Body of pancreas (tissue), 4 donors: Measurements from ENCODE around the gene PSMC5. TPM values are rescaled to one million over a fixed set of nuclear protein-coding genes. Genes with fewer than 3 reads are reported as not detected.
"Not testable (repeated sequence)": the region's sequence is repeated elsewhere in the genome, so short reads cannot be mapped to it uniquely, and the experiment has no call there.

Experiments
- ATAC-seq: fragments of 150-250 bp; one replicate; pipeline ENCODE4 v1.9.1; 2016
- DNase-seq, 4 donors: peaks; one replicate each; pipeline ENCODE4 v3.0.0-alpha.2; 2019
- H3K27ac ChIP-seq, 4 donors: fragments of 200-600 bp; sonication (generic); 1 replicate in 3 of 4; 2 replicates in 1 of 4; pipeline versions ENCODE4 v1.5.1 to v1.6.1; 2016 to 2019; ENCODE audit warnings: mild to moderate bottlenecking in 1 of 4, mixed read lengths in 1 of 4, moderate library complexity in 1 of 4
- H3K27me3 ChIP-seq, 2 donors: fragments of 200-600 bp; sonication (generic); one replicate each; pipeline ENCODE4 v1.6.0; 2016; ENCODE audit warnings: mild to moderate bottlenecking in 1 of 2
- H3K36me3 ChIP-seq, 2 donors: fragments of 200-600 bp; sonication (generic); replicated peaks in 1 of 2; 2 replicates each; pipeline ENCODE4 v1.5.1; 2016; ENCODE audit warnings: low read depth in 2 of 2; ENCODE audit not compliant: insufficient read depth in 1 of 2
- H3K4me1 ChIP-seq: fragments of 200-600 bp; sonication (generic); one replicate; pipeline ENCODE4 v1.6.0; 2016
- H3K4me3 ChIP-seq, 2 donors: fragments of 200-600 bp; sonication (generic); 1 replicate in 1 of 2; 2 replicates in 1 of 2; pipeline ENCODE4 v1.5.1; 2016 to 2019
- H3K9me3 ChIP-seq, 3 donors: fragments of 200-600 bp; sonication (generic); 1 replicate in 2 of 3; 2 replicates in 1 of 3; pipeline ENCODE4 v1.5.1; 2016
- CTCF ChIP-seq, 7 experiments: fragments of 450-650 bp in 4 of 7; fragments of 200-600 bp in 3 of 7; sonication (generic) in 3 of 7; IDR thresholded peaks; one replicate each; pipeline ENCODE4 v1.5.1; 2016 to 2019; ENCODE audit warnings: antibody characterized with exemption in 7 of 7
- POLR2A ChIP-seq, 3 donors: fragments of 450-650 bp; IDR thresholded peaks; one replicate each; pipeline ENCODE4 v1.6.1; 2016; ENCODE audit warnings: antibody characterized with exemption in 3 of 3, mild to moderate bottlenecking in 2 of 3
- WGBS, 2 donors: methylation state at CpG; one replicate each; pipeline ENCODE4 v1.1.5; 2017; 5-methylcytosine and 5-hydroxymethylcytosine counted together
- intact Hi-C: fragments of 100-400 bp; cut with DNase I; formaldehyde crosslinking; loops from one replicate; pipeline ENCODE4 v1.15.1; 2023
- total RNA-seq, 2 donors: library from RNA; depleted of rRNA; stranded (reverse); fragments of >200 nt; gene quantifications; one replicate each; pipeline ENCODE4 v1.1.0, GENCODE V29; 2016

PSMC5 gene
- total RNA-seq, 2 donors from 2014 or later = 55.0 to 59.4 TPM

- 88 to 91% methylated on average over 9 of the region's 9 CpGs for whole genome bisulfite sequencing, 2 donors
- peaks cover 0 to 6% (median 0%) of the 10 kb centered on the region in 3 donors for H3K9me3 ChIP-seq
- no peaks in the 10 kb centered on the region for H3K27me3 ChIP-seq
- intact Hi-C loops = no loop called here
- no peaks in the 10 kb centered on the region for H3K36me3 ChIP-seq
- ATAC-seq = no peak
- no peak overlapping the region for H3K27ac ChIP-seq
- H3K4me1 ChIP-seq = peaks cover 12% of the 10 kb centered on the region
- TF ChIP-seq POLR2A (IDR thresholded peaks at IDR 0.05) = no peak
- H3K4me3 ChIP-seq = no peak overlapping the region
- DNase-seq = no peak
Observed at GRCh38 chr17:63850401-63850800, 23.2 kb downstream of the PSMC5 start.

- WGBS, 2 donors = 83 to 94% methylated on average over 2 of the region's 2 CpGs
- Histone ChIP-seq H3K27ac (no peak overlapping the region), H3K27me3 (no peaks in the 10 kb centered on the region), H3K4me1 (peaks cover 12% of the 10 kb centered on the region), H3K4me3 (no peak overlapping the region), H3K36me3 (no peaks in the 10 kb centered on the region), H3K9me3 (peaks cover 0 to 6% (median 0%) of the 10 kb centered on the region in 3 donors)
- intact Hi-C loops = no loop called here
- TF ChIP-seq CTCF (IDR thresholded peaks at IDR 0.05) = no peak
- TF ChIP-seq POLR2A (IDR thresholded peaks at IDR 0.05) = no peak
- DNase-seq (no peak), ATAC-seq (no peak)
Observed at GRCh38 chr17:63853260-63853659, 26.0 kb downstream of the PSMC5 start.

- H3K4me1 ChIP-seq = no peaks in the 10 kb centered on the region
- TF ChIP-seq CTCF (IDR thresholded peaks at IDR 0.05) = no peak
- TF ChIP-seq POLR2A (IDR thresholded peaks at IDR 0.05) = no peak
- no peak overlapping the region for H3K27ac ChIP-seq
- no peaks in the 10 kb centered on the region for H3K27me3 ChIP-seq
- DNase-seq = no peak
- no peaks in the 10 kb centered on the region for H3K36me3 ChIP-seq
- ATAC-seq = no peak
- H3K9me3 ChIP-seq = no peaks in the 10 kb centered on the region
- intact Hi-C loops = no loop called here
- no peak overlapping the region for H3K4me3 ChIP-seq
- 49 to 59% methylated on average over 5 of the region's 5 CpGs for WGBS, 2 donors
Observed at GRCh38 chr17:63854709-63855108, 27.5 kb downstream of the PSMC5 start.

DNA sequence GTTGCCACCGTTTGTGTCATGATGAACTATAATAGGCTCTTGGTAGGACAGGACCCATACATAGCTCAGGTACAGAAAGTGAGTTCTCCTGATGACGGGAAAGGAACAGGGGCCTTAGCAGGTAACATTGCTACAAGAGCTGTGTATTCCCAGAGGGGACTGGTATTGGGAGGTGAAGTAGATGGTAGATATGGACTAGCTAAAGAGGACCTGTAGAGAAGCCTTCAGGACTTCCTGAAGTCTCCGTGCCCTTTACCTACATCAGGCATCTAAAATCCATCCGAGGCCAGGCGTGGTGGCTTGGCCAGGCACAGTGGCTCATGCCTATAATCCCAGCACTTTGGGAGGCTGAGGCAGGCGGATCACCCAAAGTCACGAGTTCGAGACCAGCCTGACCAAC is 28.0 kb downstream of the PSMC5 start:
- no peaks in the 10 kb centered on the region for H3K9me3 ChIP-seq
- no peaks in the 10 kb centered on the region for H3K27me3 ChIP-seq
- H3K4me1 ChIP-seq = no peaks in the 10 kb centered on the region
- no peak for DNase-seq
- WGBS, 2 donors = 79% methylated on average over 8 of the region's 8 CpGs
- intact Hi-C loops = no loop called here
- H3K27ac ChIP-seq = no peak overlapping the region
- TF ChIP-seq CTCF (IDR thresholded peaks at IDR 0.05) (no peak), POLR2A (IDR thresholded peaks at IDR 0.05) (no peak)
- H3K36me3 ChIP-seq = no peaks in the 10 kb centered on the region
- ATAC-seq = no peak
- H3K4me3 ChIP-seq = no peak overlapping the region

GRCh38 chr17:63856425-63856824 is 29.2 kb downstream of the PSMC5 start:
- H3K27ac ChIP-seq, H3K4me3 ChIP-seq, H3K36me3 ChIP-seq, H3K9me3 ChIP-seq, H3K4me1 ChIP-seq, intact Hi-C loops, H3K27me3 ChIP-seq, ATAC-seq, DNase-seq: not testable (repeated sequence)
- WGBS, 2 donors = 76 to 85% methylated on average over 8 of the region's 8 CpGs

DNA sequence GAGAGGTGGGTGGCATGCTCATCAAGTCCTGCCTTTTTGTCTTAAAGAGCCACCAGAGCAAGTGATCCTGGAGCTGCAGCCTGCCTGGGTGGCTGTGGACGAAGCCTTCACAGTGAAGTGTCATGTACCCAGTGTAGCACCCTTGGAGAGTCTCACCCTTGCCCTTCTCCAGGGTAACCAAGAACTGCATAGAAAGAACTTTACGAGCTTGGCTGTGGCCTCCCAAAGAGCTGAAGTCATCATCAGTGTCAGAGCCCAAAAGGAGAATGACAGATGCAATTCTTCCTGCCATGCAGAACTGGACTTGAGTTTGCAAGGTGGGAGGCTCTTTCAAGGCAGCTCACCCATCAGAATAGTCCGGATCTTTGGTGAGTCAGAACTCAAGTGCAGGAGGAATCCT is 32.0 kb downstream of the PSMC5 start:
- H3K27me3 ChIP-seq = no peaks in the 10 kb centered on the region
- DNase-seq (no peak), ATAC-seq (no peak)
- H3K4me1 ChIP-seq = no peaks in the 10 kb centered on the region
- no peaks in the 10 kb centered on the region for H3K36me3 ChIP-seq
- TF ChIP-seq POLR2A (IDR thresholded peaks at IDR 0.05) = no peak
- no peak for TF ChIP-seq CTCF (IDR thresholded peaks at IDR 0.05)
- 53 to 81% methylated on average over 3 of the region's 3 CpGs for WGBS, 2 donors
- no peak overlapping the region for H3K27ac ChIP-seq
- H3K4me3 ChIP-seq = no peak overlapping the region
- intact Hi-C loops = no loop called here
- no peaks in the 10 kb centered on the region for H3K9me3 ChIP-seq

DNA sequence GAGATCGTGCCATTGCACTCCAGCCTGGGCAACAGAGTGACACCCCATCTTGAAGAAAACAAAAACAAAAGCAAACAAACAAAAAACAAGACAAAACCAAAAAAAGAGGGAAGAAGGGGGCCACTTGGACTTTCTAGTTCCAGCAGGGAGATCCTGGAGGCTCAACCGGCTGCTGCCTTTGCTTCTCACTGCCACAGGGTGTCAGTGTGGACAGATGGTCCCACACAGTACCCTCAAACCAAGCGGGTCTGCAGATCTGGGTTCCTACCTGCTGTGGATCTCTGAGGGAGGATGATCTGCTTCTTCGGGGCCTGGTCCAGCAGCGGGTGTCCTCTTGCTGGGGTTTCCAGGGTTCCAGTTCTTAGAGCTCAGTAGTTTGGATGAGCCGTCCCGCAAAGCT is 39.4 kb downstream of the PSMC5 start:
- H3K9me3 ChIP-seq, H3K4me3 ChIP-seq, H3K27ac ChIP-seq, intact Hi-C loops, H3K4me1 ChIP-seq, H3K36me3 ChIP-seq, ATAC-seq, DNase-seq, H3K27me3 ChIP-seq: not testable (repeated sequence)
- 54 to 72% methylated on average over 4 of the region's 7 CpGs for WGBS, 2 donors

- DNase-seq, H3K27me3 ChIP-seq, H3K4me1 ChIP-seq, H3K9me3 ChIP-seq, H3K36me3 ChIP-seq, H3K4me3 ChIP-seq, intact Hi-C loops, ATAC-seq, H3K27ac ChIP-seq: not testable (repeated sequence)
- 47 to 48% methylated on average over 9 of the region's 9 CpGs for WGBS, 2 donors
Observed at GRCh38 chr17:63869491-63870291, 42.5 kb downstream of the PSMC5 start.
